CD14-positive monocyte (primary cell): ENCODE measurements around the gene ZNF865. TPM values are rescaled to one million over a fixed set of nuclear protein-coding genes. Genes with fewer than 3 reads are reported as not detected.

Experiments used
- DNase-seq, 3 donors: peaks; one replicate each; pipeline ENCODE4 v3.0.0-alpha.2; 2011 to 2022
- H2AFZ ChIP-seq: 2 replicates; pipeline ENCODE4 v1.6.0; 2012; ENCODE audit warnings: mild to moderate bottlenecking, low read depth, low read length, inconsistent platforms; ENCODE audit not compliant: insufficient read depth, poor library complexity, severe bottlenecking
- H3K27ac ChIP-seq, 2 donors: 1 replicate in 1 of 2; 2 replicates in 1 of 2; pipeline ENCODE4 v1.5.1; 2012 to 2013; ENCODE audit warnings: low read length in 2 of 2, control low read depth in 1 of 2, inconsistent platforms in 1 of 2, low read depth in 1 of 2, mild to moderate bottlenecking in 1 of 2
- H3K27me3 ChIP-seq, 2 donors: one replicate each; pipeline versions ENCODE4 v1.6.0 to v1.6.1; 2011 to 2013; ENCODE audit warnings: low read length in 2 of 2; ENCODE audit not compliant: control insufficient read depth in 2 of 2, insufficient read depth in 2 of 2
- H3K36me3 ChIP-seq, 2 donors: replicated peaks in 1 of 2; 1 replicate in 1 of 2; 2 replicates in 1 of 2; pipeline versions ENCODE4 v1.5.1 to v1.6.1; 2012 to 2013; ENCODE audit warnings: low read length in 2 of 2, control low read depth in 1 of 2, inconsistent platforms in 1 of 2, mild to moderate bottlenecking in 1 of 2; ENCODE audit not compliant: insufficient read depth in 2 of 2, control insufficient read depth in 1 of 2
- H3K4me1 ChIP-seq, 2 donors: 1 replicate in 1 of 2; 2 replicates in 1 of 2; pipeline versions ENCODE4 v1.5.1 to v1.6.1; 2012 to 2013; ENCODE audit warnings: low read length in 2 of 2, control low read depth in 1 of 2, inconsistent platforms in 1 of 2, mild to moderate bottlenecking in 1 of 2, moderate library complexity in 1 of 2; ENCODE audit not compliant: insufficient read depth in 2 of 2, control insufficient read depth in 1 of 2
- H3K4me2 ChIP-seq: replicated peaks from 2 replicates; pipeline ENCODE3; 2012; ENCODE audit warnings: low read length, moderate library complexity, mild to moderate bottlenecking; ENCODE audit not compliant: poor library complexity, severe bottlenecking; ENCODE audit errors: extremely low read depth
- H3K4me3 ChIP-seq, 3 experiments: fragments of 200-600 bp in 1 of 3; sonication (generic) in 1 of 3; replicated peaks in 1 of 3; 1 replicate in 2 of 3; 2 replicates in 1 of 3; pipeline ENCODE4 v1.5.1; 2011 to 2013; ENCODE audit warnings: low read length in 3 of 3, mild to moderate bottlenecking in 3 of 3, control low read depth in 2 of 3, low read depth in 2 of 3, inconsistent platforms in 1 of 3, moderate library complexity in 1 of 3
- H3K79me2 ChIP-seq: 2 replicates; pipeline ENCODE4 v1.6.0; 2012; ENCODE audit warnings: mild to moderate bottlenecking, control low read depth, inconsistent platforms, low read length, moderate library complexity; ENCODE audit not compliant: insufficient read depth
- H3K9ac ChIP-seq: 2 replicates; pipeline ENCODE4 v1.6.0; 2017; ENCODE audit warnings: low read length, mild to moderate bottlenecking; ENCODE audit not compliant: insufficient read depth, poor library complexity, severe bottlenecking
- H3K9me3 ChIP-seq, 2 donors: replicated peaks in 1 of 2; 1 replicate in 1 of 2; 2 replicates in 1 of 2; pipeline versions ENCODE4 v1.5.1 to v1.6.1; 2012 to 2013; ENCODE audit warnings: low read length in 2 of 2, control low read depth in 1 of 2; ENCODE audit not compliant: control insufficient read depth in 1 of 2, insufficient read depth in 1 of 2
- H4K20me1 ChIP-seq: 2 replicates; pipeline ENCODE4 v1.6.0; 2012; ENCODE audit warnings: mild to moderate bottlenecking, low read length, control low read depth, moderate library complexity; ENCODE audit not compliant: insufficient read depth
- H3K27ac Mint-ChIP-seq, 7 donors: one replicate each; pipeline ENCODE4 v1.8.0; 2020; ENCODE audit warnings: mild to moderate bottlenecking in 7 of 7, mixed read lengths in 7 of 7, moderate library complexity in 6 of 7, inconsistent platforms in 2 of 7
- H3K27me3 Mint-ChIP-seq, 3 donors: one replicate each; pipeline ENCODE4 v1.8.0; 2021 to 2022; ENCODE audit warnings: low read depth in 3 of 3, mild to moderate bottlenecking in 3 of 3, mixed read lengths in 3 of 3, moderate library complexity in 3 of 3, inconsistent platforms in 1 of 3
- H3K36me3 Mint-ChIP-seq, 2 donors: one replicate each; pipeline ENCODE4 v1.8.0; 2020; ENCODE audit warnings: mixed read lengths in 2 of 2, inconsistent platforms in 1 of 2, mild to moderate bottlenecking in 1 of 2
- H3K4me1 Mint-ChIP-seq: one replicate; pipeline ENCODE4 v1.8.0; 2020; ENCODE audit warnings: mild to moderate bottlenecking, mixed read lengths
- H3K4me3 Mint-ChIP-seq, 2 donors: one replicate each; pipeline ENCODE4 v1.8.0; 2020; ENCODE audit warnings: mild to moderate bottlenecking in 2 of 2, mixed read lengths in 2 of 2, moderate library complexity in 1 of 2
- H3K9me3 Mint-ChIP-seq, 7 donors: one replicate each; pipeline ENCODE4 v1.8.0; 2020 to 2022; ENCODE audit warnings: mixed read lengths in 7 of 7, mild to moderate bottlenecking in 6 of 7, moderate library complexity in 6 of 7, inconsistent platforms in 2 of 7
- WGBS: methylation state at CpG from one replicate; pipeline ENCODE4 v1.1.5; 2013; ENCODE audit warnings: missing lambda C conversion rate; ENCODE audit not compliant: insufficient coverage; 5-methylcytosine and 5-hydroxymethylcytosine counted together
- intact Hi-C, 2 donors: fragments of 100-400 bp; cut with micrococcal nuclease; formaldehyde crosslinking; loops; one replicate each; pipeline versions ENCODE4 v1.15.0 to v1.15.1; 2023
- polyA plus RNA-seq, 3 donors: library from polyadenylated mRNA; depleted of rRNA in 1 of 3; unstranded in 2 of 3; stranded (reverse) in 1 of 3; fragments of 300-500 nt in 2 of 3; fragments of >200 nt in 1 of 3; fragmentation: Illumina TruSeq in 2 of 3; gene quantifications; 1 replicate in 2 of 3; 2 replicates in 1 of 3; pipeline ENCODE4 v1.2.3, GENCODE V29; 2012 to 2021
- TF ChIP-seq, protein P1 (sequence below): fragments of 200-600 bp; IDR thresholded peaks from one replicate; pipeline ENCODE4 v1.8.0; 2022; ENCODE audit warnings: antibody characterized with exemption, mild to moderate bottlenecking

ZNF865 gene
- polyA plus RNA-seq, 3 donors = 0.03 to 6.0 (median 0.07) TPM

DNA sequence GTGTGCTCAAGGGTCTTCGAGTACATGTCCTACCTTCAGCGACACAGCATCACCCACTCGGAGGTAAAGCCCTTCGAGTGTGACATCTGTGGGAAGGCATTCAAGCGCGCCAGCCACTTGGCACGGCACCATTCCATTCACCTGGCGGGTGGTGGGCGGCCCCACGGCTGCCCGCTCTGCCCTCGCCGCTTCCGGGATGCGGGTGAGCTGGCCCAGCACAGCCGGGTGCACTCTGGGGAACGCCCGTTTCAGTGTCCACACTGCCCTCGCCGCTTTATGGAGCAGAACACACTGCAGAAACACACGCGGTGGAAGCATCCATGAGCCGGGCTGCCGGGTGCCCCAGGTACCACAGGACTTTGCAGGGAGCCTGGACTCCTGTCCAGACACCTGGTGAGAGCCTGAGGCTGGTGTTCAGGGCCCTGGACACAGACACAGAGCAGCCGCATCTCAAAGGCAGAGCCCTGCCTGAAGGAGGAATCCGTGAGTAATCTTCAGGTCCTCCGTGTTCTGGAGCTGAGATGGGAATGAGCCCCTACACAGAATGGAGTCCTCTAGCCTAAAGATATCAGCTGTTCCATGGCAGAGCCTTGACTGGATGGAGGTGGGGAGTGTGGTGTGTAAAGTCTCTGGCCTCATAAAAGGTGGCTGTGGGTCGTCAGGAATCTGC is 39.5 kb downstream of the ZNF865 start:
- Mint-ChIP-seq H3K4me3 (no peak overlapping the region), H3K9me3 (peaks cover 0 to 7% (median 4%) of the 10 kb centered on the region in 7 donors), H3K27me3 (peaks cover 7 to 31% (median 19%) of the 10 kb centered on the region in 3 donors), H3K36me3 (peaks cover 10 to 22% of the 10 kb centered on the region in 2 donors), H3K27ac (peak overlapping the region in 1 of 7 donors; percentile 23), H3K4me1 (peaks cover 63% of the 10 kb centered on the region)
- DNase-seq = no peak
- Histone ChIP-seq H3K4me2 (peak overlapping the region; percentile 96), H3K9ac (peak overlapping the region; percentile 74), H3K36me3 (peaks cover 11 to 13% of the 10 kb centered on the region in 2 donors), H3K27me3 (peaks cover 0 to 5% of the 10 kb centered on the region in 2 donors), H3K4me1 (peaks cover 61 to 71% of the 10 kb centered on the region in 2 donors), H3K79me2 (peaks cover 31% of the 10 kb centered on the region), H3K9me3 (peaks cover 0 to under 1% of the 10 kb centered on the region in 2 donors), H4K20me1 (peaks cover 10% of the 10 kb centered on the region), H3K27ac (peak overlapping the region in 1 of 2 donors; percentile 91), H3K4me3 (no peak overlapping the region), H2AFZ (no peak overlapping the region)
- TF ChIP-seq, protein P1, sequence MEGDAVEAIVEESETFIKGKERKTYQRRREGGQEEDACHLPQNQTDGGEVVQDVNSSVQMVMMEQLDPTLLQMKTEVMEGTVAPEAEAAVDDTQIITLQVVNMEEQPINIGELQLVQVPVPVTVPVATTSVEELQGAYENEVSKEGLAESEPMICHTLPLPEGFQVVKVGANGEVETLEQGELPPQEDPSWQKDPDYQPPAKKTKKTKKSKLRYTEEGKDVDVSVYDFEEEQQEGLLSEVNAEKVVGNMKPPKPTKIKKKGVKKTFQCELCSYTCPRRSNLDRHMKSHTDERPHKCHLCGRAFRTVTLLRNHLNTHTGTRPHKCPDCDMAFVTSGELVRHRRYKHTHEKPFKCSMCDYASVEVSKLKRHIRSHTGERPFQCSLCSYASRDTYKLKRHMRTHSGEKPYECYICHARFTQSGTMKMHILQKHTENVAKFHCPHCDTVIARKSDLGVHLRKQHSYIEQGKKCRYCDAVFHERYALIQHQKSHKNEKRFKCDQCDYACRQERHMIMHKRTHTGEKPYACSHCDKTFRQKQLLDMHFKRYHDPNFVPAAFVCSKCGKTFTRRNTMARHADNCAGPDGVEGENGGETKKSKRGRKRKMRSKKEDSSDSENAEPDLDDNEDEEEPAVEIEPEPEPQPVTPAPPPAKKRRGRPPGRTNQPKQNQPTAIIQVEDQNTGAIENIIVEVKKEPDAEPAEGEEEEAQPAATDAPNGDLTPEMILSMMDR = no peak
- intact Hi-C loops = loop anchor here in 1 of 2 donors (5.0 kb wide), 1 partner anchor 38 kb away; the partner anchor contains the start of gene ZNF865
- 98% methylated on average over 25 of the region's 28 CpGs for WGBS

DNA sequence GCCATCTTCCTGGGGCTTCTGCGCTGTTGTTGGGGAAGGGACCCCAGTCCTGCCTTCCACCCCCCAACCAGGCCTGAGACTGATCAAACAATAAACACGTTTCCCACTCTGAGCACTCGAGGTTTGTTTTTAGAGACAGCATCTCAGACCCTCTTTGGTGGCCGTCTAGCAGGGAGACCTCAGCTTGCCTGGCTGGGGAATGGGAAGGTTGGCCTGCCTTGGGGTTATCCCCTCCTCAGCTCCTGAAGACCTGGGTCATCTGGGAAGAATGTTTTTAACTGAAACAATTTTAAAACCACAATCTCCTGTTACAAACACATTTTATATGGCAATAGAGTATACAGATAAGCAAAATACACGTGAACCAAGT is 40.0 kb downstream of the ZNF865 start:
- Mint-ChIP-seq H3K27ac (peak overlapping the region in 2 of 7 donors; percentile 7 to 23), H3K27me3 (peaks cover 8 to 31% (median 19%) of the 10 kb centered on the region in 3 donors), H3K9me3 (peaks cover 0 to 7% (median 3%) of the 10 kb centered on the region in 7 donors), H3K4me3 (no peak overlapping the region), H3K4me1 (peaks cover 57% of the 10 kb centered on the region), H3K36me3 (peaks cover 10 to 25% of the 10 kb centered on the region in 2 donors)
- no peaks in the 10 kb centered on the region for H3K9me3 ChIP-seq
- peaks cover 31% of the 10 kb centered on the region for H3K79me2 ChIP-seq
- H3K4me3 ChIP-seq = no peak overlapping the region
- no peak overlapping the region for H3K27ac ChIP-seq
- no peak overlapping the region for H3K9ac ChIP-seq
- peaks cover 56 to 65% of the 10 kb centered on the region in 2 donors for H3K4me1 ChIP-seq
- H4K20me1 ChIP-seq = peaks cover 10% of the 10 kb centered on the region
- peaks cover 0 to 5% of the 10 kb centered on the region in 2 donors for H3K27me3 ChIP-seq
- no peak overlapping the region for H3K4me2 ChIP-seq
- TF ChIP-seq, protein P1 = no peak
- H3K36me3 ChIP-seq = peaks cover 11 to 13% of the 10 kb centered on the region in 2 donors
- DNase-seq = no peak
- intact Hi-C loops = no loop called here
- 100% methylated on average over 2 of the region's 5 CpGs for WGBS
- no peak overlapping the region for H2AFZ ChIP-seq
